ENCODE data around the gene HDAC3. TPM values are rescaled to one million over a fixed set of nuclear protein-coding genes. Genes with fewer than 3 reads are reported as not detected.
A peak's percentile ranks its signal among the peaks of the same experiment; 100 is the strongest.

The HDAC3 gene
- total and polyA plus RNA-seq, 12 donors = 53.1 to 101 (median 80.5) TPM

- peaks cover 0 to 4% of the 10 kb centered on the region in 2 donors for H3K36me3 ChIP-seq (replicated peaks in 1 of 2)
- intact Hi-C loops (cut with DNase I) = no loop called here
- no peaks in the 10 kb centered on the region for H3K9me3 ChIP-seq (replicated peaks in 1 of 3)
- 89 to 93% (median 91%) methylated on average over 6 of the region's 6 CpGs for WGBS, 4 donors
- peaks cover 39 to 68% of the 10 kb centered on the region in 2 donors for H3K4me1 ChIP-seq (replicated peaks in 1 of 2)
- no peaks in the 10 kb centered on the region for H3K27me3 ChIP-seq
- DNase-seq = peak in 2 of 7 donors; percentile 11 to 19
- peak overlapping the region in 1 of 5 donors; percentile 25 for H3K27ac ChIP-seq
- no peak for TF ChIP-seq CTCF (IDR thresholded peaks at IDR 0.05)
- TF ChIP-seq POLR2A (IDR thresholded peaks at IDR 0.05) = no peak
- no peak overlapping the region for H3K4me3 ChIP-seq
Observed at GRCh38 chr5:141634720-141635119, 1.9 kb downstream of the HDAC3 start.

GRCh38 chr5:141633871-141634561 is 2.6 kb downstream of the HDAC3 start:
- H3K36me3 ChIP-seq (replicated peaks in 1 of 2) = peaks cover 0 to 11% of the 10 kb centered on the region in 2 donors
- no peak overlapping the region for H3K27ac ChIP-seq
- 76 to 86% (median 81%) methylated on average over 5 of the region's 5 CpGs for WGBS, 4 donors
- DNase-seq = peak in 1 of 7 donors; percentile 5
- no peak overlapping the region for H3K4me3 ChIP-seq
- H3K27me3 ChIP-seq = no peaks in the 10 kb centered on the region
- no peak for TF ChIP-seq POLR2A (IDR thresholded peaks at IDR 0.05)
- TF ChIP-seq CTCF (IDR thresholded peaks at IDR 0.05) = no peak
- no peaks in the 10 kb centered on the region for H3K9me3 ChIP-seq (replicated peaks in 1 of 3)
- H3K4me1 ChIP-seq (replicated peaks in 1 of 2) = peaks cover 45 to 75% of the 10 kb centered on the region in 2 donors
- intact Hi-C loops (cut with DNase I) = no loop called here

GRCh38 chr5:141632650-141633049 is 4.0 kb downstream of the HDAC3 start:
- Histone ChIP-seq H3K27ac (no peak overlapping the region), H3K27me3 (no peaks in the 10 kb centered on the region), H3K9me3 (replicated peaks in 1 of 3) (no peaks in the 10 kb centered on the region), H3K36me3 (replicated peaks in 1 of 2) (peaks cover 0 to 25% of the 10 kb centered on the region in 2 donors), H3K4me3 (no peak overlapping the region), H3K4me1 (replicated peaks in 1 of 2) (peaks cover 42 to 77% of the 10 kb centered on the region in 2 donors)
- intact Hi-C loops (cut with DNase I) = no loop called here
- TF ChIP-seq CTCF (IDR thresholded peaks at IDR 0.05) (no peak), POLR2A (IDR thresholded peaks at IDR 0.05) (no peak)
- peak in 1 of 7 donors; percentile 9 for DNase-seq
- 69 to 76% (median 72%) methylated on average over 2 of the region's 2 CpGs for WGBS, 4 donors

- no peak for DNase-seq
- Histone ChIP-seq H3K36me3 (replicated peaks in 1 of 2) (peaks cover 0 to 42% of the 10 kb centered on the region in 2 donors), H3K27ac (peak overlapping the region in 3 of 5 donors; percentile 19 to 57 (median 21)), H3K9me3 (replicated peaks in 1 of 3) (no peaks in the 10 kb centered on the region), H3K4me1 (replicated peaks in 1 of 2) (peaks cover 34 to 68% of the 10 kb centered on the region in 2 donors), H3K4me3 (no peak overlapping the region), H3K27me3 (no peaks in the 10 kb centered on the region)
- WGBS, 4 donors = 78 to 81% (median 79%) methylated on average over 5 of the region's 5 CpGs
- TF ChIP-seq CTCF (IDR thresholded peaks at IDR 0.05) (no peak), POLR2A (IDR thresholded peaks at IDR 0.05) (no peak)
- intact Hi-C loops (cut with DNase I) = no loop called here
Observed at GRCh38 chr5:141630570-141631140, 6.0 kb downstream of the HDAC3 start.
